GM13976 (cell line): ENCODE measurements around the gene ATXN7.

ENCODE experiments used
- DNase-seq: peaks from one replicate; pipeline ENCODE4 v3.0.0; 2012; ENCODE audit warnings: low spot score
- CTCF ChIP-seq: IDR thresholded peaks from 2 replicates; pipeline ENCODE4 v1.5.1; 2012; ENCODE audit warnings: borderline replicate concordance, mild to moderate bottlenecking; ENCODE audit not compliant: insufficient read depth; ENCODE audit errors: extremely low read depth, missing control alignments, control extremely low read depth
- in situ Hi-C: fragments of 300-500 bp; cut with MboI; formaldehyde crosslinking; loops from one replicate; pipeline ENCODE4 v1.12.0; 2022; ENCODE audit warnings: low sequenced_read_pairs, mixed read lengths, inconsistent platforms; ENCODE audit not compliant: unreplicated experiment

The ATXN7 gene

GRCh38 chr3:64049832-64050231, 186.2 kb downstream of the ATXN7 start:
- in situ Hi-C loops = no loop called here
- DNase-seq = no peak
- no peak for TF ChIP-seq CTCF
